GM18499 (cell line): ENCODE measurements around the gene IFNAR1.
A peak's percentile ranks its signal among the peaks of the same experiment; 100 is the strongest.

Source experiments
- ATAC-seq: cut with Tn5 transposase; IDR thresholded peaks from one replicate; pipeline ENCODE4 v1.9.1; 2021; ENCODE audit warnings: moderate number of reproducible peaks; ENCODE audit not compliant: insufficient read depth, unreplicated experiment

IFNAR1 gene

DNA sequence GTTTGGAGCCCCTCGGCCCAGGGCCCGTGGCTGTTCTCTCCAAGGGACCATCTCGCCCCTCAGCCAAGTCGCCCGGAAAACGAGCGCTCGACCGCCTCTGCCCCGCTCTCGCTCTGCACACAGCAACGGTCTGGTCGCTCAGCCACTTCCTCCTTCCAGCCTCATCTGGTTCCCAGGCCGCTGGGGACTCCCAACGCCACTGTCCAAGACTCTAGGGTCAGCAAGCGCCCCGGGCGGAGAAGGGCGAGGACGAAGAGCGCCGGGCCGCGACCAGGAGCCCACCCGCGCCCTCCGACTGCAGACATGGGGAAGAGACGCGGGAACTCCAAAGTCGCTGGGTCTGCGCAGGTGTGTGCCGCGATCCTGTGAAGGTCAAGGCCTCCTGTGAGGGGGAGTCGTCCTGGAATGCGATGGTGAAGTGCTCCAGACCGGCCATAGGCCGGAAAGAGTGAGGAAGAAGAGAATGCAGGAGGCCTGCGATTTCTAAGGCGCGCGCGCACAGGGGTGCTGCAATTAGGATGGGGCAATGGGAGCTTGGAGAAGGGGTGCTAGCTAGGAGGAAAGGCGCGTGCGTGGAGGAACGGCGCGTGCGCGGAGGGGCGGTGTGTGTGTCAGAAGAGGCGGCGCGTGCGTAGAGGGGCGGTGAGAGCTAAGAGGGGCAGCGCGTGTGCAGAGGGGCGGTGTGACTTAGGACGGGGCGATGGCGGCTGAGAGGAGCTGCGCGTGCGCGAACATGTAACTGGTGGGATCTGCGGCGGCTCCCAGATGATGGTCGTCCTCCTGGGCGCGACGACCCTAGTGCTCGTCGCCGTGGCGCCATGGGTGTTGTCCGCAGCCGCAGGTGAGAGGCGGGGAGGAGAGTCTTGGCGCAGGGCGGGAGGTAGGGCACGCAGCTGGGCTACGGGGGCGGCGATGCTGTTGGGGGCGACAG, at the start of gene IFNAR1:
TSS of gene IFNAR1 (plus strand) at position 680 of the 931 bp plus-strand sequence. CDS start at position 766, 86 bp downstream.
- peak; percentile 51 for ATAC-seq

DNA sequence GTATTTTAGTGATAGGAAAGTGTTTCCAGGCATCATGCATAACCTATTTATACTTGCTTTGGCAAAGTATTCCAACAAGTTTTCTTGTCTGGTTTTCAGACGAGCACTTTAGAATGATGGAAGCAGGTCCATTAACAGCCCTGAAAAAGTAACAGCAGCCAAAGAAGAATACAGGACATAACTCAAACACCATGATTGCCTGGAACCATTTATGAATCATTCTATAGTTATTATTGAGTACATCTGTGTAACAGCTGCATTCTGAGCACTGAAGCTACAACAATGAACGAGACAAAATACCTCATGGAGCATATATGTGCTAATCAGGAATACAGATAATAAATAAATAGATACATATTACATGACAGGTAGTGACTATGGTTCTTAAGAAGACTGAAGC, 46.0 kb upstream of the IFNAR1 start:
- ATAC-seq, result no peak

DNA sequence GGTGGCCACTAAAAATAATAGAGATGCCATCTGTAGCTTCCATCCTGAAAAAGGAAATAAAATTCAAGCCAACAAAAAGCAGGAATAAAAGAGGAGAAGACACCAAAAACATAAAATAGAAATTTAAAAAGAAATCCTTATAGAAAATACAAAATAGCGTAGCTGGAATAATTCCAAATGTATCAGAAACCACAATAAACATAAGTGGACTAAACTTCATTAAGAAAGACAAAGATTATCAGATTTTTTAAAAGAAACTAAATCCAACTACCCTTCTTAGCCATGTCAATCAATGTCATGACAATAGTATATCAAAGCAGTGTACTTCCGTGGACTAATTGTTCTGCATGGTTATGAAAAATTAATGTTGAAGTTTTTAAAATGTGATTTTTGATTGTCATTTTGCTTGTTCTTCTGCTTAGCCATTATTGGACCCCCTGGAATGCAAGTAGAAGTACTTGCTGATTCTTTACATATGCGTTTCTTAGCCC, 45.4 kb upstream of the IFNAR1 start:
- ATAC-seq, result no peak

DNA sequence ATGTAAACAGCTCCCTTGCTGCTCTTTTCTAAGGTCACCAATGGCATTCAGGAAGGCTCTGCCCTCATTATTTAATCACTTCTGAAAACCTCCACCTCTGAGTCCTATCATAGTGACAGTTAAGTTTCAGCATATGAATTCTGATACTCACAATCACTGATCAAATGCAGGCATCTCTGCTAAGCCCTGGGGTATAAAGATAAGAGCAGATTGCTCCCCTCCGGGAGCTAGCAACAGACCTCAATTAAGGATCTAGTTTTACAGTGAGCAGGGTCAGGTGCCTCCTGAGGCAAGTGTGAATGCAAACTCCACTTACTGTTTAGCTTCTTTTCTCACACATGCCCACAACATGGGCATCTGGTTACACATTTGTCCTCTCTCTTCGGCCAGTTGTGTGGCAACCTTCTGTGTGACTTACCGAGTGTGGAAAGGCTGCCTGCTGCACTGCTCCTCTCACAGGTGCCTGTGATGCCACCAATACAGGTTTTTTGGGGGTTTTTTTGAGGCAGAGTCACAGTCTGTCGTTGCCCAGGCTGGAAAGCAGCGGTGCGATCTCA, 43.6 kb upstream of the IFNAR1 start:
- no peak for ATAC-seq

DNA sequence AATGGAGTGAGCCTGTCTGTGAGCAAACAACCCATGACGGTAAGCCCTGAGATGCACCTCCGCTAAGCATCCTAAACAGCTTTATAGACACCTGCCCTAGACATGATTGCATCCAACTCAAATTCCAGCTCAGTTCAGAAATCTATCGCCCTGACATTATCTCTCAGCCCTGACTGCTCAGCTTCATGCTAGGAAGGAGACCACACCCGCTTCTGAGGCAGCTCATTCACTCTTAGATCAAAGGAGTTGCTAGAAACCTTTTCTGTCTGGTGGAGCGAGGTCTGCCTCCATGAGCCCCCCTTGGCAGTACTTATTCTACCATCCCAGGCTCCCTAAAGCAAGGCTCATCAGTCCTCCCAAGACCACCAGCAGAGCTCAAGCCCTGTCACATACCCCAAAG, 41.6 kb upstream of the IFNAR1 start:
- no peak for ATAC-seq

DNA sequence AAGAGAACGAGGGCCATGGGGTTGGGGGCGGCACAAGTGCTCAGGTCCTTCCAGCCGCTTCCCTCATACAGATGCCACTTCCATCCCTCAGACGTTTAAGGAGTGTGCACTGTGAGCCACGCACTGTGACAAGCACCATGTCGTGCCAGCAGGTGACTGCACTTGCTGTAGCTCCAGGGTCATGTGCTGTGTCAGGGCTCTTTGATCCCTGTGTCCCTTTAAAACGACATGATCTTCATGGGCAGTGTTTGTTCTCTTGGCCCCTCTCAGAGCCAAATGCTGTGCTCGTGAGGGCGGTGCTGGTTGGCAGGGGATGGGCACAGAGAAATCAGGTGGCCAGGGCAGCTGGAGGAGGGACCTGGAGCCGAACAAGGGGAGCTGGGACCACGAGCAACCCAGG, 38.7 kb upstream of the IFNAR1 start:
- ATAC-seq, result no peak

DNA sequence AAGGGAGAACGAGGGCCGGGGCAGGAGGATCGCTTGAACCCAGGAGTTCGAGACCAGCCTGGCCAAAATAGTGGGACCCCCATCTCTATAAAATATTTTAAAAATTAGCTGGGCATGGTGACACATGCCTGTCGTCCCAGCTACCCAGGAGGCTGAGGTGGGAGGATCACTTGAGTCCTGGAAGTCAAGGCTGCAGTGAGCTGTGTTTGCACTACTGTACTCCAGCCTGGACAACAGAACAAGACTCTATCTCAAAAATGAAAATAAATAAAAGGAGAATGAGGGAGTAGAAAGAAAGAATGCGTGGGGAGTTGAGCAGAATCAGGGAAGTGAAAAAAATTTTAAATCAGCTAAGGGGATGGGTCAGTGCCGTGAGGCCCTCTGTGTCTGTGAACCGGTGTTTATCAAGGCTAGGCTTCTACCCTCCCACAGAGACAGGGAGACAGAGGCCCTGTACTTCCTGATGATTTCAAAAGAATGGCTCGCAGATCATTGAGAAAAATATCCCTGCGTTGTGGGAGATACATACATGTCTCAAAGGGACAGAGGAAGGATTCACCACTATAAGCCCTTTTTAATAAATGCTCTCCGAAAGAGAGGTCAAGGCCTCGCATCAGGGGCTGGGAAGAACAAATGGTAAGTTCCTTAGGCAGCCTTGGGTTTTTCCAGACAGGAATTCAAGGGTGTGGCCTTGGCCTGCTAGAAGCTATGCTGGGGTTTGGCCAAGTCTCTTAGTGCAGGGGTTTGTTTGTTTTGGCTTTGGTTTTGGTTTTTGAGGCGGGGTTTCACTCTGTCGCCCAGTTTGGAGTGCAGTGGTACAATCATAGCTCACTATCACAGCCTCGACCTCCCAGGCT, 37.9 kb upstream of the IFNAR1 start:
- ATAC-seq, result no peak

DNA sequence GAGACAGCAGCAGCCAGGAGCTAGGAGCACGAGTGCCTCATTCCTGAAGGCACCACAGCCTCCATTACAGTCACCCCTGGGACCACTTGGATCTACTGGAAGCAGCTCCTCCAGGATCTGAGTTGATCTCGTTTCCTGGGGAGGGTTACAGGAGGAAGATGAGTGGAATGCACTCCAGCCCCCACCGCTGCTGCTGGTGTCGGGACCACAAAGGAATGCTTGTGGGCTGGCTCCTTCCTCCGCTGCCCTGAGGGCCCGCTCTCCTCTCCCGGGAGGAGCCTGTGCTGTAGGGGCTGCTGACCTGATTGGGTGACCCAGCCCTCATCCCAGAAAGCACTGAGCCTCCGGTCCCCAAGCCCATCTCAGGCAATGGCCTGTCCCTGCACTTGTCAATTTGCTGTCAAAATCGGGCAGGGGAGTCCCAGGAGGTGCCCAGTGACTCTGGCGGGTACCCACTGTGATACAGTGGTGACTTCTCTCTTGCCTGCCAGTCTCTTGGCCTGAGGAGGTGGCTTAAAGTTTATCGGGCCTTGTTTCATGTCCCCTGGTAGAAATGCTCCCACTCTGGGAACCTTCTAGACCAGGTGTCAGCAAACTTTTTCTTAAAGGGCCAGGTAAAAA, 35.5 kb upstream of the IFNAR1 start:
- ATAC-seq, result no peak

DNA sequence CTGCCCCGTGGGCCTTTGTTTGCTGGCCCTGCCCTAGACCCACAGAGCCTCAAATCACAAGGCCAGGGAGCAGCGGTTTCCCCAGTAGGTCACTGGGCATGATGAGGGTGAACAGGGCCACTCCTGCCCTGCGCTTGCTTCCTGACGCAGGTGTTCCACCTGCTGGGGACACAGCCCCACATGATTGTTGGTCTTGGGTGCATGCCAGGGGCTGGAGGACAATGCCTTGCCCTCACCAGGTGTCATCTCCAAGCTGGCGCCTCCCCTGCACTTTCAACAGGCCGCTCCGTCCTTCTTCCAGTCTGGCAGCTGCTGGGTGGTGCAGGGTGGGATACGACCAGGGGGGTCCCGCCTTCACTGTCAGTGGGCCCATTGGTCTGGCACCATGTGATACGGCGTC, 34.3 kb upstream of the IFNAR1 start:
- no peak for ATAC-seq

DNA sequence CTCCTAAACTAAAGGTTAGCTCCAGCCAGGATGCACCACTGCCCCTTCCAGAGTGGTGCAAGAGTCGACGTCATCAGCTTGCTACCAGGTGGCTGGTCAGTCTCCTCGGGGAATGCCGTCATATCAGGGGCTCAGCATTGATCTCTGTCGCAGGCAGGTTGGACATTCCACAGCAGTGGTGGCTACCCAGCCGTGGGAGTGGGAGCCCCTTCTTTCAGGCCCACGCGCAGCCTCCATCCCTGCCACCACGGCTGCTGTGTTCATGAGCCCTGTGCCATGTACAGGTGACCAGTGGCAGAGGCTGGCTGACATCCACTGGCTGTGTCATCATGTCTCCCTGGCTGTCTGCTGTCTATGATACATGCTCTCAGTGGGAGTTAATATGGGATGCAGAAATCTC, 33.1 kb upstream of the IFNAR1 start:
- no peak for ATAC-seq

DNA sequence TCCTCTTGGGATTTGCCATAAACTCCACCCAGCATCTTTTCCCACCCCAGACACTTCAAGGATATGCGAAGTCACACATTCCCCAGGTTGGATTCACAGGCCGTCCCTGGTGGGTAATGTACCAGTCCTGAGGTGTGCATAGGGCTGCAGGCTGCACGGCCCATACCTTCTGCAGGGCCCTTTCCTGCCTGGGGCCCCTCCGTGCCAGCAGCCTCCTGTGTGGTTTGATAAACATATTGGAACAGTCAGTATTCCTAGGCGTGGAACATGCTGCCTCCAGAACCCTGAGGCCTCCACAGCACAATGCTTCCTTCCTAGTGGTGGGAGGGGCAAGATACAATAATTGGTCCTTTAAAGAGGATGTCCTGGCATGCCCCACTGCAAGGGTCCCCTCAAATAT, 32.0 kb upstream of the IFNAR1 start:
- no peak for ATAC-seq

DNA sequence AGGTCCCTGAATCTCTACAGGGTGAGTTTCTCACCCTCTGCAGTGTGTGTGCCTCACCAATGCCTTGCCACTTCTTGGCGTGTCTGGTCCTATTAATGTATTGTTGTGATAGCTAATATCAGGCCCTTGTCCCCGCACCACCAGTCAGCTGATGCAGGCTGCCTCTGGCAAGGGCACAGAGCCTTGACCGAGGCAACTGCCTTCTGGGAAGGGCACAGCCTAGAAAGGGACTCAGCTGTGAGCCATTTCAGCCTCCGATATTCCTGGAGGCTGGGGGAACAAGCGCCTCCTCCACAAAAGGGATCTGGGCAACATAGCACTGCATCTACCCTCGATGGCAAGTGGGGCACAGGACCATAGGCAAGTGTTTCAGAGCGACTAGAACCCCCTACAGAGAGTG, 31.6 kb upstream of the IFNAR1 start:
- no peak for ATAC-seq

DNA sequence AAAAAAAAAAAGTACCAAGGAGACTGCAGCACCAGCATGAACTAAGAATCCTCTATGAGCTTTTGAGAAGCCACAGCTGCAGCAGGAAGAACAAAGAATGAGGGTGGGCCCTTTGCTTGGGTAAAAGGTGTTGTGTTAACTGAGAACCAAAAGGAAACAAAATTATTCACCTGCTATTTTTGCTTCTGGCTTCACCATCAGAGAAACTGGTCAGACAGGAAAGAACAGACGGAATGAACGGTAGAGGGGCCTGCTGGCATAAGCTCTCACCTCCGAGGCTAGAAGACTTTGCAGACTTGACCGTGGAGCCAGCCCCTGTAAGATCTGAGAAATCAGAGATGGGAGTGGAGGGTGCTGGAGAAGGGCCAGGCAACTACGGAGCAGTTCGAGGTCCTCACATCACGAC, 31.0 kb upstream of the IFNAR1 start:
- no peak for ATAC-seq

DNA sequence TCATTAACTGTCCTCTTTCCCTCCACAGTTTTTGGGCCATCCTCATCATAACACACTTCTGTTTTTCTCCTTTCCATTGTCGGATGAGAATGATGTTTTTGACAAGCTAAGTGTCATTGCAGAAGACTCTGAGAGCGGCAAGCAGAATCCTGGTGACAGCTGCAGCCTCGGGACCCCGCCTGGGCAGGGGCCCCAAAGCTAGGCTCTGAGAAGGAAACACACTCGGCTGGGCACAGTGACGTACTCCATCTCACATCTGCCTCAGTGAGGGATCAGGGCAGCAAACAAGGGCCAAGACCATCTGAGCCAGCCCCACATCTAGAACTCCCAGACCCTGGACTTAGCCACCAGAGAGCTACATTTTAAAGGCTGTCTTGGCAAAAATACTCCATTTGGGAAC, 28.6 kb upstream of the IFNAR1 start:
- no peak for ATAC-seq

DNA sequence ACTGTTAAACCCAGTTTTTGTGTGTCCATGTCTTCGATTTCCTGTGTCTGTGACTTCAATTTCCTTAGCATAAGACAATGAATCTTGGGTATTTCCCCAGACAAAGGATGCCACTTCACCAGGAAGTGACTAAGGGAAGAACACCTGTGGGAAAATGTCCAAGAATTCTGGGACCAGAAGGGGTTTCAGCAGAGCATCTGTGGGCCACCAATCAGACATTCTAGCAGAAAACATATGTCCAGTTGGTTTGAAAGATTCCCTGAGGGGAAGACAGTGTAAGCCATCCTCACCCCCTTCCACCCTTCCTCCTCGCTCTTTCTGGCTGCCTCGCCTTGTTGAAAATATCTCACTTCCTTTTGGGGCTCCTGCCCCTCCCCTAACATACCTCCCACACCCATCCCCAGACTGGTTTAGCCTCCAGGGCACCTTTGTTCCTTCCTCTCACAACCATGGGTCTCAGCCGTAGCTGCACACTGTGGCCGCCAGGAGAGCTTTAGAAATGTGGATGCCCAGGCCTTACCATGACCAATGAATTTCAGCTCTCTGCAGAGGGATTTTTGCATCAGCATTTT, 25.5 kb upstream of the IFNAR1 start:
- ATAC-seq, result no peak

DNA sequence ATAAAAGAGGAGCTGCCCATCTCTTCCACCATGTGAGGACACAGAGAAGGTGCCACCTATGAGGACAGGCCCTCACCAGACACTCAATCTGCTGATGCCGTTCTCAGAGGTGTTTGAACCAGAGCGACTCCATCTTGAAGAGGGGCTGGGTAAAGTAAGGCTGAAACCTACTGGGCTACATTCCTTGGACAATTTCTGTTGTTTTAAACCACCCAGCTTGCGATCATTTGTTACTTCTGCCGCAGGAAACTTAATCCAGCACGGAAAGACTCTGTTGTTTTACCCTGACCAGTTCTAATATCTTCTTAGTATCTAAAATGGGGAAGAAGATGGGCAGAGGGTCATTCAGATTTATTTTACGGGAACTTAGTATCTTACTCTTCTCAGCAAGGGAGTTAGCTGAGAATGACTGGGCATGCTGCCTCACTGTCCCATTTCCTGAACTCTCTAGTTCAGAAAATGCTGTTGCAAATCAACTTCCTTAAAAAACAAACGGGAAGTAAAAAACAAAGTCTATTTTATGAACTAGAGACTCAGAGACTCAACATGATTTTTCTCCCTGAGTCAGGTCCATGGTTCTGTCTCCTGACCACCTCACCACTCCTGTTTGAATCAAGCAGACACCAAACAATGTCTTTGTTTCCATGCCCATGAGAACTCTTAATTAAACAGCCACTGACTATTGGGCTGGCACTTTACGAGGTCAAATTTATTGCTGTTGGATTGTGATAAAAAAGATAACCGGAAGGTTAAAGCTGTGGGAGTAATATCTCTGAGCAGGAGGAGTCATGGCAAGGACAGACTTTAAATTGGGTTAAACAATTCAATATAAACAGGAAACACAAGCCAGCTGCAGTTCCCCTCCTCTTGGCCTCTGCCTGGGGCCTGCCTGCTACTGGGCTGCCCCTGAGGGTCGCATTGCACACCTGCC, 23.8 kb upstream of the IFNAR1 start:
- ATAC-seq, result no peak

DNA sequence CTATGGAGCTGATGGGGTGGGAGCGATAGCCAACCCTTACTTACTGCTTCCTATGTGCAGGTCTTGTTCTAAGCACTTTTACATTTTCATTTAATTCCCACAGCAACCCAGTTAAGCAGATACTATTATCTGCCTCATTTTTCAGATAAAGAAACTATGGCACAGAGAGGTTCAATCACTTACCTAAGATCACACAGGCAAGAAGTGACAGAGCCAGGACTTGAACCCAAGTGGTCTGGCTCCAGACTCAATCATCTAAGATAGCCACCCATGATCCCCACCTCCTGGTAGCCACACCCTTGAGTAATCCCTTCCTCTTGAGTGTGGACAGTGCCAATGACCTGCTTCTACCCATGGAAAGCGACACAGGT, 23.2 kb upstream of the IFNAR1 start:
- no peak for ATAC-seq

DNA sequence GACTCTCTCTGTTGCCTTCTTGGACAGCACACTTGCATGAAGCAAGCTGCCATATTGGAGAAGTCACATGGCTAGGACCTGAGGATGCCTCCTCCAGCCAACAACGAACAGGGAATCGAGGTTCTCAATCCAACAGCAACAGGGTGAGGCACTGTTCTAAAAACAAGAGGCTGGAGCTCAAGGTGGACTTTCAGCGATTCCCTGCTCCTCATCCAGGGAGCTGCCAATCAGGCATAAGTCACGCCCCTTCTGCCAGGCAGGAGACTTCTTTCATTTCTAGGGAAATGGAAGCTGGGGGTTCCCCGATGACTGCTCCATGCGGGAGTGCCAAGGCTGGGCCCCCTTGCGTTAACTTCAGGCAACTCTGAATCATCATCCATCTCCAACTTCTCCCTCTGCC, 22.7 kb upstream of the IFNAR1 start:
- ATAC-seq, result no peak

DNA sequence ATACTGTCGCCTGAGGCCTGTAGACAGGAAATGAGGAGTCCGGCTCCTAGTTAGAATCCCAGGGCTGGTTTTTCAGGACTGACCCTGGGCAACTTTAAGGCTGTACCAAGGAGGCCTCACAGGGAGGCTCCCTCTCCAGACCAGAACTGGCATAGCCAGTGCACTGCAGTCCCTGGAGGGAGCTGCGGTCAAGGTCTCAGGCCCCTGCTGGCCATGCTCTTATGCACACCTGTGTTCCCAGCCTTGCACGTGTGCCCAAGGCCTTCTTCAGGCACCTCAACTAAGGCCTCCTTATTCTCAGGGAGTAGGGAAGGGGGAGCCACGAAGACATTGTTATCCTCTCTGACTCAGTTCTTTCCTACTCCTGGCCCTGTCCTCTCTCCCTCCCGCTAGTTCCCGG, 22.0 kb upstream of the IFNAR1 start:
- ATAC-seq, result no peak
